Frontal cortex (tissue), 4 donors: ENCODE data around the gene DMRTC2. TPM values are rescaled to one million over a fixed set of nuclear protein-coding genes. Genes with fewer than 3 reads are reported as not detected.

Experiments
- DNase-seq, 2 donors: peaks; one replicate each; pipeline ENCODE4 v3.0.0; 2012; ENCODE audit warnings: low spot score in 2 of 2
- FAIRE-seq: peaks from 2 replicates; lab custom pipeline; 2012; peaks lifted over from hg19 to GRCh38; lab: Jason Lieb, UNC
- total RNA-seq: library from RNA; depleted of rRNA; stranded (reverse); fragments of >200 nt; gene quantifications from one replicate; pipeline ENCODE4 v1.2.3, GENCODE V29; 2014
- donor health status: control.
- donor health status: control.
- donor health status: control.

Gene DMRTC2
- total RNA-seq = not detected

DNA sequence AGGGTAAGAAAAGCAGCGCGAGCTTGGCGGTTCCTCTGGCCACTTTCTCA lies at the start of gene DMRTC2:
DMRTC2 (plus strand) TSS at position 42 of the 50 bp plus-strand sequence. CDS start 2,387 bp downstream, outside the sequence.
- FAIRE-seq (no peak), DNase-seq (no peak)

DNA sequence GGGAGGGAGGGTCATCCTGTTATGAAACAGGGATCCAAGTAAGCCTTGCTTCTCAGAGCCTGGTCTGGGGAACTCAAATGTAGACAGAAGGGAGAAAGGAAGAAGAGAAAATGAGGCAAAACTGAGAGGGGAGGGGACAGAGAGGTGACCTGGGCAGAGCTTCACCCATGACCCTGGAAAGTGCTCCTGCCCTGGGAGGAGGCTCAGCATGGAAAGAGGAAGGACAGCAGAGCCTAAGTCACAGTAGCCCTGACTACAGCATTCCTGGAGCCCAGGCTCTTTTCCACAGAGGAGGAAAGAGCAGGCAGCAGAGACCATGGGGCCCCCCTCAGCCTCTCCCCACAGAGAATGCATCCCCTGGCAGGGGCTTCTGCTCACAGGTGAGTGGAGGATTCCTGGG lies 48.5 kb upstream of the DMRTC2 start, which contains the start of gene CEACAM3:
CEACAM3 (plus strand) TSS at position 226 of the 400 bp plus-strand sequence; CDS start at position 317, 91 bp downstream.
- no peak for FAIRE-seq
- DNase-seq = no peak

DNA sequence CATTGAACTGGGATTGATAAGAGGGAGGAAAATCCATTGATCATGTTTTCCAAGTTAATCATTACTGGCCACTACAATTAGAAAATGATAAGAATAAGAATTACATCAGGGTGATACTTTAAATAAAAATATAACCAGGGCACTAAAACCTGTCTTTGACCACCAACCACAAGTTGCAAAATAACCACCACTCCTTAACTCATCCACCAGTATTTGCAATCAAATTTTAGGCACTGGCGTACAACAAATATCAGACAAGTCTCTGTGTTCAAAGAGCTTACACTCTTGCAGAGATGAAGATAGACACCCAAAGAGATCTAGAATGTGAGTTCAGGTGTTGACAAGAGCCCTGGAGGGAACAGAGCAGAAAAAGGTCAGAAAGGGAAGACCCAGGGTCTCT lies 47.9 kb upstream of the DMRTC2 start:
- DNase-seq = no peak
- FAIRE-seq = no peak

DNA sequence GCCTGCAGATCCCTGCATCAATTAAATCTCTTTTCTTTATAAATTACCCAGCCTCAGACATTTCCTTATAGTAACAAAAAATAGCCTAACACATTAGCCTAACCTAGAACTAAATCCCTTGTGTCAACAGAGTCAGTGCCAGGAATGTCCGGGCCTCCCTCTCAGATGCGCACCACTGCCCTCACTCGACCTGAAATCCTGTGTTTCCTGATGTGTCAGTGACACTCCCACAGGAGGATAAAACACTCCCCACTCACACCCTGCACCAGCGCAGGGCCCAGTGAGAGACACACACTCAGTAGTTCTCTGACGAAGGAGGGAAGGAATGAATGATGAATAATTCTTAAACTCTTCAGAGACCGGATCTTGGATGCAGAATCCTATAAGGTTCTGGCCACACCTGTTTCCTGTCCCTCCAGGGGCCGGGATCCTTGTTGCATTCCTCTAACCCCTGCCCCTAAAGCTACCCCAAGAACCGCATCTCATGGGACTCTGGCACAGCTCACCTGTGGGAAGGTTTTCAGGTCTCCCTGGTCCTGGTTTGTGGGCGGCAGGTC lies 45.3 kb upstream of the DMRTC2 start:
- no peak for FAIRE-seq

DNA sequence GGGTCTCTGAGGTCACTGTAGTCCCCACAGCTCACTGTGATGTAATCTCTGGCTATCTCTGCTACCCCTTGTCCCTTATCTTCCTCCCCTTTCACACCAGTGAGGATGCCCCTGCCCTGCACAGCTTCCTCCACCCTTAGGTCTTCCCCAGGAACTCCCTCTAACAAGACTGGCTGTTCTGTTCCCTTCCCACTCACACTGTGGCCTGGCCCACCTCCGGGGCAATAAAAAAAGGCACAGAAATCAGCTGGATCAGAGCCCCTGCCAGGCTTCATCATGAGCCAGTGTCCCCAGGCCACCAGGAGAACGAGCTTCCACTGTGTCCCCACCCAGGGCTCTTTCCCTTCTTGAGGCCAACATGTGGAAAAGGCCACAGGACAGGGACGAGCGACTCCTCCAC lies 43.8 kb upstream of the DMRTC2 start:
- no peak for DNase-seq

More for the DNA sequence above, 45.3 kb upstream of the DMRTC2 start:
- DNase-seq = no peak

DNA sequence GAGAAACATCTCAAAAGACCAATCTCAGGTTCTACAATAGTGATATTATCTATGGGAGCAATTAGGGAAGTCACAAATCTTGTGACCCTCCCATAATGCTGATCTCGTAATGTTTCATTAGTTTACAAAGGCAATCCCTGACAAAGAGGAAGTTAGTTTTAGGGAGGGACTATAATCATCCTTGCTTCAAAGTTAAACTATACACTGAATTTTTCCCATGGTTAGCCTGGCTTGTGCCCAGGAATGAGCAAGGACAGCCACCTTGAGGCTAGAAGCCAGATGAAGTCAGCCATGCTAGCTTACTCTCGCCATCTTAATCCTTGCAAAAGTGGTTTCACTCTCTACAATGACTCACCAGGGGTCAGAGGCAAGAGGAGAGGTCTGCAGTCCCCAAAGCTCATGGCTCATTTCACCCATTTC lies 43.0 kb upstream of the DMRTC2 start:
- no peak for FAIRE-seq
- no peak for DNase-seq

More for the DNA sequence above, 43.8 kb upstream of the DMRTC2 start:
- no peak for FAIRE-seq

DNA sequence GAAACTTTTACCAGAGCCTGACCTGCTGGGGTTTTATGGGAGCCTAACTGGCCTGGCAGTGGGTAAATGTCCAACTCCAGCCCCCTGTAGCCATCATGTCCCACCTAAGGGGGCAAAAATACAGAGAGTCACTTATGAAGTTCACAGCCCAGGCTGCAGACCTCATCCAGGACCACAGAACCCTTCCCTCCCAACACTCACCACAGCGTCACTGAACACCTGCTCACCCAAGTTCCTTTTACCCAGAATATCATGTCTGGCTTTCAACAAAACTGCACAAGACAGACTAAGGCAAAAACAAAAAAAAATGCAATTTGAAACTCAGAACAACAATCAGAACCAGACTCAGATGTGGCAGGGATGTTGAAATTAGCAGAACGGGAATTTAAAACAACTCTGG lies 42.1 kb upstream of the DMRTC2 start:
- no peak for FAIRE-seq
- no peak for DNase-seq

DNA sequence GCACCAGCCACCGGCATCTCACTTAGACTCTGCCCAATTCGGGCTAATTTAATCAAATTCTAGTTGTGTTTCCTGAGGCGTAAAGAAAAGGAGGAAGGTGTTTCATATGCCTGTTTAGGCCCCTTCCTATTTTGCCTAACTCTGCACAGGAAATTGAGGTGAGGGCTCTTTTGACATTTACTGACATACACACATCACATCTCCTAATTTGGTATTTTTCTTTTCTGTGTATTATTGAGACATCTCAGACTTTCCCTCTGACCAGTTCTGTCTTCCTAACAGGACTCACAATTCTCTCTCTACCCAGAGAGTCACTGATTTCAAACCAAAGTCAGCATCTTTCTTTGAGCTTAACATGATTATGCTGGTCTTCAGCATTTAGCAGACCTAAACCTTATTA lies 40.5 kb upstream of the DMRTC2 start:
- no peak for DNase-seq
- no peak for FAIRE-seq

DNA sequence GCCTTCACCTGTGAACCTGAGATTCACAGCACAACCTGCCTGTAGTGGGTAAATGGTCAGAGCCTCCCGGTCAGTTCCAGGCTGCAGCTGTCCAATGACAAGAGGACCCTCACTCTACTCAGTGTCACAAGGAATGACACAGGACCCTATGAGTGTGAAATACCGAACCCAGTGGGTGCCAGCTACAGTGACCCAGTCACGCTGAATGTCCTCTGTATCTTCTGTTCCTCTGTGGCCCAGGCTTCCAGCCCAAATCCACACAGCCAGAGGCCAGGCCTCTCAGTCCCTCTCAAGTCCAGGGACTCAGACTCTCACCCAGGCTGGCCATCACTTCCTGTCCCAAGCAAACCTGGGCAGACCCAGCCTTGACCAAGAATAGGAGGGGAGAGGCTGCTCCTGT lies 37.7 kb upstream of the DMRTC2 start:
- DNase-seq (no peak), FAIRE-seq (no peak)

DNA sequence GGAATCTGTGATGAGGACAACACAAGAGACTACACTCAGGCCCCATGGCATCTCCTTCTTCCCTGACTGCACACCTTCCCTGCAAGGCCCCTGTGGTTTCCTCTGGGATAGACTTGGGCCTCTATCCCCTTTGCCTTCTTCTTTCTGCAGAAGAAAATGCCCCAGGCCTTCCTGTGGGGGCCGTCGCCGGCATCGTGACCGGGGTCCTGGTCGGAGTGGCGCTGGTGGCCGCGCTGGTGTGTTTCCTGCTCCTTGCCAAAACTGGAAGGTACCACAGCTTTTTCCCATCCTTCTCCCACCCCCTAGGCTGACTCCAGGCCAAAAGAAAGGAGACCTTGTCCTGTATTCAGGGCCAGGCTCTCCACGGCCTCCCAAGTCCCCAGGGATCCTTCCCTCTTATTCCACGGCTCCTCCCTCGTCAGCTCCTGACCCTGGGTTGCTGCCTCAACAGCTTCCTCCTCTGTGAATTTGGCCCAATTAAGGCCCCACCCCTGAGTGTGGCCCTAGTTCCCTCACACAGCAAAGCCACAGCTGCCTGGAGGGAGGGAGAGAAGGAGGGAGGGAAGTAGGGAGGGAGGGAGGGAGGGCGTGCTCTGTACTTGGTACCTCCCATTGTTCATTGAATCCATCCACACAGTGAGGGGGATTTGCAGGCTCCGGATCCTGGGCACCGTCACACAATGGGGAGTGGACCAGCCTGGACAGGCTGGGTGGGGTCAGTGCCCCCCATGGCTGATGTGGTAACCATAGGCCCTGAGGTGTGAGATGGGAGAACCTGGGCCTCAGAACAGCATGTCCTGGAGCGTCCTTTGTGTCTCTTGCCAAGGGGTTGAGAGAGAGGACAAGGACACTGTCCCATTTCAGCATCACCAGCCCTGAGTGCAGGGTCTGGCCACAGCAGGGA lies 35.9 kb upstream of the DMRTC2 start:
- DNase-seq = no peak
- no peak for FAIRE-seq

DNA sequence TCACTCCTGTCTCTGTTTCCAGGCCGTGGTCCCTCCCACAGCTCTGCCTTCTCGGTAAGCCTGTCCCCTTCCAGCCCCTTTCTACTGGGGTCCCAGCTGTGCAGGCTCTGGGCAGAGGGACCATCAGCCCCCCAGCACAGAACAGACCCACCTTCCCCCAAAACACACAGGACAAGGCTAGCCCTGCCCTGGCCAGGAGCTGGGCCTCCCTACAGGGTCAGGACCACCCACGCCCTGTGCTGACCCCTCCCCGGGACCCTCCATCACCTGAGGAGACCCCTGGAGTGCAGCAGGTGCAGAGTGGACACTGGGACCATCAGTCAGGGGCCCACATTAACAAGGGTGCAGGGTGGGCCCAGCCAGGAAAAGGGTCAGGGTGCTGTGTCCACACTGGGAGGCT lies 34.5 kb upstream of the DMRTC2 start:
- DNase-seq (no peak), FAIRE-seq (no peak)

DNA sequence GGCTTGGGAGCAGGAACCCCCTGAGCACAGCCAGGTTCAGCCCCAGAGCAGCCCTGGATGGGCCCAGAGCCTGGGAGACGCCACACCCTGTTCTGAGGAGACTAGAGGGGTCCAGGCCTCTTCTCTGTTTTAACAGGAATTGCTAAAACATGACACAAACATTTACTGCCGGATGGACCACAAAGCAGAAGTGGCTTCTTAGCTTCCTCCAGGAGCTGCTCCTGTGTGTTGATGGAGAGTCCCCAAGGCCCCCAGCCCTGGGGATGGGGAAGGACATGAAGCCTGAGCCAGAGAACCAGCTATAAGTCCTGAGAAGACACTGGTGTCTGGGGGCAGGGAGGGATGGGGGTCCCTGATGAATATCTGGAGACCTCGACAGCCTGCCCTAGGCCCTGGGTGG lies 33.8 kb upstream of the DMRTC2 start:
- DNase-seq (no peak), FAIRE-seq (no peak)

DNA sequence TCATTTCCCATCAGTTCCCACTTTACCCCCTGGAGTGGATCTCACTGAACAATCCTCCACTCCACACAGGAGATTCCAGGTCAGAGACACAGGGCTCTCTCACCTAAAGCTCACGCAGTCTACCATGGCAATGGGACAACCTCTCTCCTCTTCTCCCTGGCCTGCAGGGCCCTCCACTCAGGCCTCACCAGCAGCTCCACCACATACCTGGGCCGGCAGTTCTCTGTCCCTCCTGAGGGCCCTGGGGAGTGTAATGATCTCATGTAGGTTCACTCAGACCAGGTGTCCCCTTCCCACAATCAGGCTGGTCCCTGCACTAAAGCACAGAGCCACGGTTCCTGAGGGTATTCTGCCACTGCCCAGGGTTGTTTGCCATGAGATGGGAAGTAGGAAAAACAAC lies 32.9 kb upstream of the DMRTC2 start:
- FAIRE-seq = no peak
- no peak for DNase-seq

DNA sequence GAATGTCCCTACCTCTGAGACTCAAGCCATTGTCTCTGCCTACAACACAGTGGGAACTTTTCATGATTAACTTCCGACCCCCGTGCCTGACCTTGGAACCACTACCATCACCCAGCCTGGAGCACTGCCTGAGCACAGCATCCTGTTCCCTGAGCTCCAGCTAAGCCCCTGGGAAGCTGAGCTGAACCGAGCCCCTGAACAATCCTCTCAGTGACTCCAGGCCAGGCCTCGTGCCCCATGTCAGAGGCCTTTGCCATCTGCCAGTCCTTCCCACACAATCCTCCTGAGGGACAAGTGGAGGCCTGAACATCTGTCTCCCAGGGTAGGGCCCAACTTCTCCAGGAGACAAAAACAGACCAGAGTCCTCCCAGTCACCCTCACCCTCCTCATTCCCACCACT lies 30.9 kb upstream of the DMRTC2 start:
- no peak for DNase-seq
- FAIRE-seq = no peak

DNA sequence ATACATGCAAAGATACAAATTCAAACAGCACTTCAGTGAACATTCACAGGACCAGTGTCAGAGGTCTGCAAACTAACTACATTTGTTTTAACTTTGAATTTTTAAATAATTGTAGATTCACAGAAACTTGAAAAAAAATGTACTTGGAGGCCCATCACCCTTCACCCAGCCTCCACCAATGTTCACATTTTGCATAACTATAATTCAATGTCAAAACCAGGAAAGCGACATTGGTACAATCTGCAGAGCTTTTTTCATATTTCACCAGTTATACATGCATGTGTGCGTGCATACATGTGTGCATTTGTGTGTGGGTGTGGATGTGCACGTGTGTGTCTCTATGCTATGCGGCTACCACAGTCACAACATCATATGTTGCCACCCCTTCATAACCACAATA lies 29.5 kb upstream of the DMRTC2 start:
- DNase-seq (no peak), FAIRE-seq (no peak)

DNA sequence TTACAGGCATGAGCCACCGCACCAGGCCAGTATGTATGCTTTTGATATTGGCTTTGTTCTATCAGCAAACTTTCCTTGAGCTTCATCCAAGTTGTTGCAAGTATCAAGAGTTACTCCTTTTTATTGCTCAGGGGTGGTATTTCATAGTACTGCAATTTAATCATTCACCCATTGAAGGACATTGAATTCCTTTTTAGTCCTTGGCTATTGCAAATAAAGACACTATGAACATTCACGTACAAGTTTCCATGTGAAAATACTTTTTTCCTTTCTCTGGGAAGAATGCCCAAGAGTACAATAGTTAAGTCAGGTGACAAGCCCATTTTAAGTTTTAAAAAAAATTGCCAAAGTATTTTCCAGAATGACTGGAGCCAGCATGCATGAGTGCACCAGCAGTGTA lies 28.1 kb upstream of the DMRTC2 start:
- DNase-seq = no peak
- FAIRE-seq = no peak

DNA sequence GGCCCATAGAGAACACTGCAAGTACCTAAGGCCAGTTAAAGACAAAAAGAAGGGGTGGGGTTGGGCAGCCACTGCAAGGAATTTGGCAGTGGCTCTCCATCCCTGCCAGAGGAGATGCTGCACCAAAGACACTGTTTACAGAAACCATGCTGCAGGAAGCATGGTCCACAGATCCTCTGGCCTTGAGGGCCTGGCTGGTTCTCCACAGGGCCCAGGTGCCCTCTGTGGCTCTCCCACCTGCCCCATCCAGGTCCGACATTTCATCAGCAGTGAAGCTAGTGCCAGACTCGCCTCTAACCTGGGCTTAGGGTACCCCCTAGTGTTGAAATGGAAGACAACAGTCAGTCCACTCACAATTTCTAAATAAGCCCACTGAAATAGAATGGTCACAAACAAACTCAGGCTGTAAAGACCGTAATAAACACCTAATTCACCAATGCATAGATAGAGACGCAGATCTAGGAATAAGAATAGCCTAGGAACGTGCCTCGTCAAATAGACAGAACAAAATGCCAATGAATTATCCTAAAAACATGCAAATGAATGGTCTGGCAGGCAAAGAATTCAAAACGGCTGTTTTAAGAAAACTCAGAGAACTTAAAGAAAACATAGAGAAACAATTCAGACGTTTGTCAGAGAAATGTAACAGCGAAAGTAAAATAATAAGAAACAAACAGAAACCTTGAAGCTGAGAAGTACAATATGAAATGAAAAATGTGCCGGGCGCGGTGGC lies 23.7 kb upstream of the DMRTC2 start:
- FAIRE-seq (no peak), DNase-seq (peak in 1 of 2 donors; percentile 49)

DNA sequence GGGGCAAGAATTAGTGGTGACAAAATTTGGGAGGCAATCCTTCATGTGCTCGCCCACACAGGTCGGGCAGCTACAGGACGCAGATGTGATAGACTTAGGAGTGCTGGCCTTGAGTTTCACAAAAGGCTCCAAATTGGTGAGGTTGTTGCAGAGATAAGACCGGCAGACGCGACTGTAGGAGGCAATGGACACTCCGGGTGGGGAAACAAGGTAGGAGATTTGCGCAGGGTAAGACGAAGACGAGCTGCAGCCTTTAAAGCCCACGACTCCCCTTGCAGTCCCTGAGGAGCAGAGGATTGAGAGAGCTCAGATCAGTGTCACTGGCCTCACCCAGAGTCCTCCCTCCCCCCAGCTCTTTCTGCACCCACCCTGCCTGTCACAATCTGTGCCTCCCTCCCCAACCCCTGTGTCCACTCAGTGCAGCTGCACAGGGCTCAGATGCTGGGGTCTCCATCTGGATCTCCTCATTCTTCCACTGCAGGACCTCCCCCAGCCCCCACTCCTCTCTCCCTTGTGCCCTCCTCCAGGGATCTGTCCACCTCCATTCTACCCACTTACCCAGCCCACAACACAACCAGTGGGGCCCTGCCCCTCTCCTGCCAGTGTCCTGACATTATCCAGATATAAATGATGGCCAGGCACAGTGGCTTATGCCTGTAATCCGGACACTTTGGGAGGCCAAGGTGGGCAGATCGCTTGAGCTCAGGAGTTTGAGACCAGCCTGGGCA lies 6.7 kb upstream of the DMRTC2 start:
- DNase-seq (no peak), FAIRE-seq (no peak)

DNA sequence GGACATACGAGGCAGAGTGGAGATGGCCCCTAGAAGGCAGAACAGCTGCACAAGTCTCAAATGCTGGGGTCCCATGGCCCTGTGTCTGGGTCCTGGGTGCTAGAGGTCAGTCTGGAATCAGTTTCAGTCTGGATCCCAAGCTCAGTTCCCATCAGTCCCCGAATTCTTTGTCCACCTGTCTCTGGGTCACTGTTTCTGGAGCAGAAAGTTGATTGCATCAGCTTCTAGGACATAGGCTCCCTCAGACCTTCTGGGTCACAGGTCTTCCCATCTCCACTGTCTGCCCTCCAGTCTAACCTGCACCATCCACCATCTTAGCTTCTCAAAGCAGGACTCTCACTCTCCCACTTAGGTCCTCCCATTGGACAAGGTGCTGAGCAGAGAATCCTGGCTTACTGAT lies 5.6 kb upstream of the DMRTC2 start:
- DNase-seq (no peak), FAIRE-seq (no peak)

DNA sequence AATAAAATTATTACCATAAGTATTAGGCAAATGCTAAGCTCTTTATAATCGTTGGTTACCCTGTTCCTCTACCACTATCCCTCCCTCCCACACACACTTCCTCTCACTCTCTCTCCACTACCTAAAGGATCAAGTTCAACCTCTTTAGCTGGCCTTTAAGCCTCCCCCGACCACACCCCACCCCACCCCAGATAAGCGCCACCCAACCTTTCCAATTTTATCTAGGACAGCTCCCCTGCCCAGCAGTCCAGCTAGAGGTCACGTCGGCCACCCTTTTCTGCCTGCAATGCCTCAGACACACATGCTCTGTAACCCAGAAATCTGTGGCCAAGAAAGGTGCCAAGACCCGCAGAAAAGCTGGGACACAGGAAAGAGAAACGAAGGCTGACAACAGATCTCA lies 1.5 kb upstream of the DMRTC2 start:
- FAIRE-seq (no peak), DNase-seq (no peak)

DNA sequence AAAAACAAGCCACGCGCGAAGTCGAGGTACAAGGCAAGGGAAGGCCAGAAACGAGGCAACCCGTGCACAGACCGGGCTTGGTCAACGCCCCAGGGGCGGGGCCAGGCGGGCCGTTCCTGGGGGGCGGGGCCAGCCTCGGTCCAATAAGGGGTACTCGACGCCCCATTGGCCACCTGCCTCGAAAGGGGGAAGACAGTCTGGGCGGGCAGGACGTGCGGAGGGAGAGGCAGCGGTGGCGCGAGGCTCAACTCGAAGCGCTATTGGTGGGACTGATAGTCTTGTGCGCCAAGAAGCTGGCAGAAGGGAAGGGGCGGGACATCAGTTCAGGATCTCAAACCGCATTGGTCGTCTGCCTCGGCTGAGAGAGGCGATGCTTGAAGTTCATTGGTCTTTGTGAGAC lies 241 bp upstream of the DMRTC2 start, which contains the start of gene LYPD4:
LYPD4 (minus strand) TSS at position 83 of the 400 bp plus-strand sequence. CDS start 5,398 bp downstream, outside the sequence.
- no peak for DNase-seq
- FAIRE-seq = no peak
